HEK293 (cell line): ENCODE results near the gene KRT80.

Source experiments
- KLF7 ChIP-seq: fragments of 450-650 bp; formaldehyde crosslinking; IDR thresholded peaks from 2 replicates; pipeline ENCODE4 v1.5.1; 2016; ENCODE audit warnings: missing biosample characterization, missing genetic modification characterization, borderline replicate concordance
- YY1 ChIP-seq: fragments of 450-650 bp; formaldehyde crosslinking; IDR thresholded peaks from 2 replicates; pipeline ENCODE4 v1.5.1; 2018; ENCODE audit warnings: missing biosample characterization, missing genetic modification characterization
- ZFP3 ChIP-seq: fragments of 450-650 bp; formaldehyde crosslinking; IDR thresholded peaks from 2 replicates; pipeline ENCODE4 v1.5.1; 2016; ENCODE audit warnings: low read depth, missing biosample characterization, missing genetic modification characterization
- ZNF292 ChIP-seq: fragments of 450-650 bp; formaldehyde crosslinking; IDR thresholded peaks from 2 replicates; pipeline ENCODE4 v1.5.1; 2016; ENCODE audit warnings: low read depth, missing biosample characterization, missing genetic modification characterization, borderline replicate concordance
- ZNF510 ChIP-seq: fragments of 450-650 bp; formaldehyde crosslinking; IDR thresholded peaks from 2 replicates; pipeline ENCODE4 v1.5.1; 2018; ENCODE audit warnings: mild to moderate bottlenecking, missing genetic modification characterization, missing biosample characterization; ENCODE audit not compliant: insufficient replicate concordance
- TF ChIP-seq, protein P1 (sequence below): fragments of 450-650 bp; formaldehyde crosslinking; IDR thresholded peaks from 2 replicates; pipeline ENCODE4 v1.5.1; 2016; ENCODE audit warnings: missing biosample characterization, missing genetic modification characterization
- TF ChIP-seq, protein P2 (sequence below): fragments of 450-650 bp; formaldehyde crosslinking; IDR thresholded peaks from 2 replicates; pipeline ENCODE4 v1.5.1; 2016; ENCODE audit warnings: missing biosample characterization, missing genetic modification characterization

DNA sequence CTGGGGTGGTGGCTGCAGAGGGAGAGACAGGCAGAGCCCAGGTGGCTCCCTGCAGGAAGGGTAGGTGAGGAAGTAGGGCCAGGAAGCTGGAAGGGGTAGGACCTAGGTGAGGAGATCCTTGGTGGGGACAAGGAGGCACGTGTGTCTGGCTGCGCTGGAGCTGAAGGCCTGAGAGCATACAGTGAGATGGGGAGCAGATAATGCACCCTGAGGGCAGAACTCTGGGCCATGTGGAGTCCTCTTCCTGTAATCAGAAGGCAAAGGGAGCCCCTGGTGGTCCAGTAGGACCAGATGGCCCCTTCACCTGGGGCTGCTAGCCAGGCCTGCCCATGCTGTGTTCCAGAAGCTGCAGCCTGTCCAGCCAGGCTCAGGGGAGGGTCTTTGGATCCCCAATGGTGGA is 15.3 kb upstream of the KRT80 start:
- TF ChIP-seq, protein P1, sequence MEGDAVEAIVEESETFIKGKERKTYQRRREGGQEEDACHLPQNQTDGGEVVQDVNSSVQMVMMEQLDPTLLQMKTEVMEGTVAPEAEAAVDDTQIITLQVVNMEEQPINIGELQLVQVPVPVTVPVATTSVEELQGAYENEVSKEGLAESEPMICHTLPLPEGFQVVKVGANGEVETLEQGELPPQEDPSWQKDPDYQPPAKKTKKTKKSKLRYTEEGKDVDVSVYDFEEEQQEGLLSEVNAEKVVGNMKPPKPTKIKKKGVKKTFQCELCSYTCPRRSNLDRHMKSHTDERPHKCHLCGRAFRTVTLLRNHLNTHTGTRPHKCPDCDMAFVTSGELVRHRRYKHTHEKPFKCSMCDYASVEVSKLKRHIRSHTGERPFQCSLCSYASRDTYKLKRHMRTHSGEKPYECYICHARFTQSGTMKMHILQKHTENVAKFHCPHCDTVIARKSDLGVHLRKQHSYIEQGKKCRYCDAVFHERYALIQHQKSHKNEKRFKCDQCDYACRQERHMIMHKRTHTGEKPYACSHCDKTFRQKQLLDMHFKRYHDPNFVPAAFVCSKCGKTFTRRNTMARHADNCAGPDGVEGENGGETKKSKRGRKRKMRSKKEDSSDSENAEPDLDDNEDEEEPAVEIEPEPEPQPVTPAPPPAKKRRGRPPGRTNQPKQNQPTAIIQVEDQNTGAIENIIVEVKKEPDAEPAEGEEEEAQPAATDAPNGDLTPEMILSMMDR (tag by site-specific recombination), result no peak
- TF ChIP-seq YY1 (tag by site-specific recombination), result no peak
- no peak for TF ChIP-seq ZNF510
- TF ChIP-seq, protein P2, sequence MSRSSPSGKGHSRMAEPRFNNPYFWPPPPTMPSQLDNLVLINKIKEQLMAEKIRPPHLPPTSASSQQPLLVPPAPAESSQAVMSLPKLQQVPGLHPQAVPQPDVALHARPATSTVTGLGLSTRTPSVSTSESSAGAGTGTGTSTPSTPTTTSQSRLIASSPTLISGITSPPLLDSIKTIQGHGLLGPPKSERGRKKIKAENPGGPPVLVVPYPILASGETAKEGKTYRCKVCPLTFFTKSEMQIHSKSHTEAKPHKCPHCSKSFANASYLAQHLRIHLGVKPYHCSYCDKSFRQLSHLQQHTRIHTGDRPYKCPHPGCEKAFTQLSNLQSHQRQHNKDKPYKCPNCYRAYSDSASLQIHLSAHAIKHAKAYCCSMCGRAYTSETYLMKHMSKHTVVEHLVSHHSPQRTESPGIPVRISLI (tag by site-specific recombination), result no peak
- TF ChIP-seq ZNF292 (tag by site-specific recombination), result no peak
- no peak for TF ChIP-seq KLF7 (tag by site-specific recombination)
- no peak for TF ChIP-seq ZFP3 (tag by site-specific recombination)
